COLO829 (cell line): ENCODE results near the gene CDPF1.

Source experiments
- DNase-seq: peaks from one replicate; pipeline ENCODE4 v3.0.0; 2012; ENCODE audit warnings: low spot score

Gene CDPF1

GRCh38 chr22:46250035-46250782 is at the start of gene CDPF1:
TSS of gene CDPF1 (minus strand) at chr22:46250293. CDS start at chr22:46248284, 2,009 bp downstream.
- DNase-seq, result peak; percentile 75

GRCh38 chr22:46299101-46299500 is 49.0 kb upstream of the CDPF1 start:
- no peak for DNase-seq

GRCh38 chr22:46297151-46297812 is 47.2 kb upstream of the CDPF1 start:
- no peak for DNase-seq

- DNase-seq, result peak; percentile 100
These were observed 46.4 kb upstream of the CDPF1 start, which contains the start of gene GTSE1 for GRCh38 chr22:46296257-46297150. TSS of gene GTSE1 (plus strand) at chr22:46296870. CDS start at chr22:46297401, 531 bp downstream.

GRCh38 chr22:46295277-46295971 is 45.3 kb upstream of the CDPF1 start:
- DNase-seq, result no peak

- no peak for DNase-seq
These were observed 44.7 kb upstream of the CDPF1 start for GRCh38 chr22:46294784-46295183.

- DNase-seq, result no peak
These were observed 43.6 kb upstream of the CDPF1 start for GRCh38 chr22:46293577-46294260.

GRCh38 chr22:46292732-46293131 is 42.6 kb upstream of the CDPF1 start:
- no peak for DNase-seq

GRCh38 chr22:46292173-46292572 is 42.1 kb upstream of the CDPF1 start:
- DNase-seq, result no peak

GRCh38 chr22:46290843-46291785 is 41.0 kb upstream of the CDPF1 start:
- DNase-seq, result no peak

GRCh38 chr22:46290121-46290842 is 40.2 kb upstream of the CDPF1 start:
- no peak for DNase-seq

GRCh38 chr22:46289244-46289891 is 39.3 kb upstream of the CDPF1 start:
- DNase-seq, result no peak

- DNase-seq, result no peak
These were observed 38.8 kb upstream of the CDPF1 start for GRCh38 chr22:46288846-46289243.

GRCh38 chr22:46287873-46288751 is 38.0 kb upstream of the CDPF1 start:
- DNase-seq, result no peak

- DNase-seq, result no peak
These were observed 37.1 kb upstream of the CDPF1 start for GRCh38 chr22:46286941-46287872.

- DNase-seq, result no peak
These were observed 35.9 kb upstream of the CDPF1 start for GRCh38 chr22:46286006-46286405.
